OCI-LY7 (cell line): ENCODE data around the gene OVCH2. TPM values are rescaled to one million over a fixed set of nuclear protein-coding genes. Genes with fewer than 3 reads are reported as not detected.

ENCODE experiments used
- BruUV-seq: library from RNA; stranded (reverse); fragments of 400-500 nt; replicated peaks from 2 replicates; lab custom pipeline; 2021; lab: Mats Ljungman, UMichigan
- CTCF ChIA-PET: fragments of 300-600 bp; sonication (Branson Sonifier 250); formaldehyde crosslinking; loops from one replicate; lab custom pipeline; 2022; ENCODE audit warnings: antibody characterized with exemption; ENCODE audit not compliant: unreplicated experiment; lab: Charles Lee
- POLR2A ChIA-PET: fragments of 300-600 bp; sonication (Branson Sonifier 250); formaldehyde crosslinking; loops from one replicate; lab custom pipeline; 2022; ENCODE audit warnings: antibody characterized with exemption; lab: Charles Lee
- DNase-seq: peaks from one replicate; pipeline ENCODE4 v3.0.0-alpha.2; 2015; ENCODE audit warnings: low spot score
- H2AFZ ChIP-seq: fragments of 200-600 bp; sonication (generic), shearing (Covaris generic); 2 replicates; pipeline ENCODE4 v1.6.1; 2014; ENCODE audit warnings: mild to moderate bottlenecking, antibody characterized with exemption, low read length, moderate library complexity
- H3K27ac ChIP-seq: fragments of 200-600 bp; sonication (generic); 2 replicates; pipeline ENCODE4 v1.5.1; 2014; ENCODE audit warnings: mixed run types, low read depth, mild to moderate bottlenecking, moderate library complexity, low read length, inconsistent platforms; ENCODE audit not compliant: poor library complexity, severe bottlenecking
- H3K36me3 ChIP-seq: fragments of 200-600 bp; sonication (generic); 2 replicates; pipeline ENCODE4 v1.6.1; 2014; ENCODE audit warnings: mild to moderate bottlenecking, antibody characterized with exemption, low read length, moderate library complexity, mixed read lengths; ENCODE audit not compliant: insufficient read depth
- H3K4me1 ChIP-seq: fragments of 200-600 bp; sonication (generic); 2 replicates; pipeline ENCODE4 v1.5.1; 2014; ENCODE audit warnings: mild to moderate bottlenecking, low read length; ENCODE audit not compliant: insufficient read depth, poor library complexity, severe bottlenecking
- H3K4me2 ChIP-seq: fragments of 200-600 bp; sonication (generic); 2 replicates; pipeline ENCODE4 v1.6.1; 2014; ENCODE audit warnings: mild to moderate bottlenecking, low read length
- H3K4me3 ChIP-seq: fragments of 200-600 bp; sonication (generic); 2 replicates; pipeline ENCODE4 v1.5.1; 2014; ENCODE audit warnings: mild to moderate bottlenecking, low read depth, low read length; ENCODE audit not compliant: poor library complexity, severe bottlenecking
- H3K79me2 ChIP-seq: fragments of 200-600 bp; sonication (generic); 2 replicates; pipeline ENCODE4 v1.6.1; 2016; ENCODE audit warnings: low read depth, mild to moderate bottlenecking, low read length, moderate library complexity, mixed read lengths; ENCODE audit not compliant: insufficient read depth
- H3K9me2 ChIP-seq: fragments of 200-600 bp; sonication (generic); 2 replicates; pipeline ENCODE4 v1.6.1; 2016; ENCODE audit warnings: mild to moderate bottlenecking, low read length, mixed read lengths; ENCODE audit not compliant: insufficient read depth
- H3K9me3 ChIP-seq: fragments of 200-600 bp; sonication (generic); 2 replicates; pipeline ENCODE4 v1.6.1; 2014; ENCODE audit warnings: mild to moderate bottlenecking, mixed run types, low read length, mixed read lengths
- H4K20me1 ChIP-seq: fragments of 200-600 bp; sonication (generic); 2 replicates; pipeline ENCODE4 v1.6.1; 2014; ENCODE audit warnings: mild to moderate bottlenecking, antibody characterized with exemption, low read length, moderate library complexity, mixed read lengths; ENCODE audit not compliant: insufficient read depth
- EZH2phosphoT487 ChIP-seq: fragments of 200-600 bp; sonication (generic); IDR thresholded peaks from 2 replicates; pipeline ENCODE4 v1.6.1; 2018; ENCODE audit warnings: low read depth, borderline replicate concordance, mild to moderate bottlenecking, mixed run types, antibody characterized with exemption, low read length, moderate library complexity, mixed read lengths
- intact Hi-C: fragments of 100-400 bp; cut with micrococcal nuclease; formaldehyde crosslinking; loops from one replicate; pipeline ENCODE4 v1.10.0; 2022; ENCODE audit not compliant: unreplicated experiment
- total RNA-seq, 2 experiments: library from RNA; depleted of rRNA in 1 of 2; stranded (reverse); fragments of >200 nt in 1 of 2; shearing (Covaris generic) in 1 of 2; gene quantifications; 2 replicates each; pipeline ENCODE4 v1.2.3, GENCODE V29; 2014 to 2022
- TF ChIP-seq, protein P1 (sequence below): fragments of 200-600 bp; sonication (generic); conservative IDR thresholded peaks from 2 replicates; pipeline ENCODE4 v1.5.1; 2014; ENCODE audit warnings: mild to moderate bottlenecking, antibody characterized with exemption, low read length, moderate library complexity, mixed read lengths

Gene OVCH2
- total RNA-seq, 2 experiments from 2014 or later, result not detected

- intact Hi-C loops, result loop anchor here (1.0 to 5.0 kb wide), 3 partner anchors 252 to 595 kb away; no protein-coding TSS in a partner anchor
- H3K9me3 ChIP-seq, result no peaks in the 10 kb centered on the region
- H2AFZ ChIP-seq, result no peak overlapping the region
- BruUV-seq, result no TSS peak
- CTCF ChIA-PET, result no interaction called here
- H3K27ac ChIP-seq, result no peak overlapping the region
- H3K79me2 ChIP-seq, result no peaks in the 10 kb centered on the region
- H3K36me3 ChIP-seq, result no peaks in the 10 kb centered on the region
- TF ChIP-seq, protein P1, sequence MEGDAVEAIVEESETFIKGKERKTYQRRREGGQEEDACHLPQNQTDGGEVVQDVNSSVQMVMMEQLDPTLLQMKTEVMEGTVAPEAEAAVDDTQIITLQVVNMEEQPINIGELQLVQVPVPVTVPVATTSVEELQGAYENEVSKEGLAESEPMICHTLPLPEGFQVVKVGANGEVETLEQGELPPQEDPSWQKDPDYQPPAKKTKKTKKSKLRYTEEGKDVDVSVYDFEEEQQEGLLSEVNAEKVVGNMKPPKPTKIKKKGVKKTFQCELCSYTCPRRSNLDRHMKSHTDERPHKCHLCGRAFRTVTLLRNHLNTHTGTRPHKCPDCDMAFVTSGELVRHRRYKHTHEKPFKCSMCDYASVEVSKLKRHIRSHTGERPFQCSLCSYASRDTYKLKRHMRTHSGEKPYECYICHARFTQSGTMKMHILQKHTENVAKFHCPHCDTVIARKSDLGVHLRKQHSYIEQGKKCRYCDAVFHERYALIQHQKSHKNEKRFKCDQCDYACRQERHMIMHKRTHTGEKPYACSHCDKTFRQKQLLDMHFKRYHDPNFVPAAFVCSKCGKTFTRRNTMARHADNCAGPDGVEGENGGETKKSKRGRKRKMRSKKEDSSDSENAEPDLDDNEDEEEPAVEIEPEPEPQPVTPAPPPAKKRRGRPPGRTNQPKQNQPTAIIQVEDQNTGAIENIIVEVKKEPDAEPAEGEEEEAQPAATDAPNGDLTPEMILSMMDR, result no peak
- no peak for TF ChIP-seq EZH2phosphoT487
- DNase-seq, result no peak
- no peaks in the 10 kb centered on the region for H3K9me2 ChIP-seq
- H3K4me3 ChIP-seq, result no peak overlapping the region
- no peaks in the 10 kb centered on the region for H4K20me1 ChIP-seq
- no peak overlapping the region for H3K4me2 ChIP-seq
- POLR2A ChIA-PET, result no interaction called here
- H3K4me1 ChIP-seq, result no peaks in the 10 kb centered on the region
Measured at GRCh38 chr11:7694235-7694634, 12.0 kb downstream of the OVCH2 start.

- TF ChIP-seq, protein P1, result no peak
- no peak for TF ChIP-seq EZH2phosphoT487
- DNase-seq, result no peak
- Histone ChIP-seq H3K4me2 (no peak overlapping the region), H3K36me3 (no peaks in the 10 kb centered on the region), H4K20me1 (no peaks in the 10 kb centered on the region), H3K4me3 (no peak overlapping the region), H2AFZ (no peak overlapping the region), H3K4me1 (no peaks in the 10 kb centered on the region), H3K9me3 (no peaks in the 10 kb centered on the region), H3K27ac (no peak overlapping the region), H3K9me2 (no peaks in the 10 kb centered on the region), H3K79me2 (no peaks in the 10 kb centered on the region)
- POLR2A ChIA-PET, result interaction anchor here (1.2 kb wide), 1 partner anchor 13 kb away, joined by 3 read pairs; no protein-coding TSS in a partner anchor
- CTCF ChIA-PET, result interaction anchor here (0.6 to 0.8 kb wide), 2 partner anchors 117 to 339 kb away, joined by 3 read pairs; no protein-coding TSS in a partner anchor
- BruUV-seq, result no TSS peak
- intact Hi-C loops, result loop anchor here (5.0 kb wide), 1 partner anchor 250 kb away; no protein-coding TSS in a partner anchor
Measured at GRCh38 chr11:7692426-7692825, 13.9 kb downstream of the OVCH2 start.

DNA sequence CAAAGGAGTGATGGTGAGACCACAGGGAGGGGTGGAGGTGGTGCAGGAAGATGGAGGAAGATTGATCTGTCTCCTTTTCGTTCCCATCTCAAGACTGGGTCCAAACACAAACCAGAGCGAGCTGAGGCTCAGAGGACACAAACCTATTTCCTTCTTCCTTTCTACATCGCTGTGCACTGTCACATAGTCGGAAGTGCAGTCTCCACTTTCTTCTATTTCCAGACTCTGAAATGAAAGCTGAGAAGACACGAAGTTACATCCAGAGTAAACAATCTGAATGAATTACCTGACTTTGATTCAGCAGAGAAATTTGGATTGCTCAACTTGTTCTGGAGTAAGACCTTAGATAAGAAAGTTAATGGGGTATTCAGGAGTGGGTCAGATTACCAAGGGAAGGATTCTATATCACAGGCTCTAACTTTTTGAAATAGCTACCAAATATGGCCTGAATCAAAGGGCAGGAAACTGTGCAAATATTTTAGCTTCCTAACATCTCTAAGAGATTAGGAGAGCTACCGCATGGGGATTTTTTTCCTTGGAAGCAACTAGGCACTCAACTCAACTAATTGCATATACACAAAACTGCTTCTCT is 14.4 kb downstream of the OVCH2 start:
- Histone ChIP-seq H3K4me2 (no peak overlapping the region), H3K9me2 (no peaks in the 10 kb centered on the region), H3K4me1 (no peaks in the 10 kb centered on the region), H3K36me3 (no peaks in the 10 kb centered on the region), H2AFZ (no peak overlapping the region), H3K79me2 (no peaks in the 10 kb centered on the region), H3K4me3 (no peak overlapping the region), H3K27ac (no peak overlapping the region), H4K20me1 (no peaks in the 10 kb centered on the region), H3K9me3 (no peaks in the 10 kb centered on the region)
- POLR2A ChIA-PET, result interaction anchor here (1.2 kb wide), 1 partner anchor 13 kb away, joined by 3 read pairs; no protein-coding TSS in a partner anchor
- intact Hi-C loops, result loop anchor here (5.0 kb wide), 1 partner anchor 250 kb away; no protein-coding TSS in a partner anchor
- TF ChIP-seq, protein P1, result no peak
- no peak for TF ChIP-seq EZH2phosphoT487
- CTCF ChIA-PET, result no interaction called here
- DNase-seq, result no peak
- no TSS peak for BruUV-seq
